ENCODE data around the gene FBN1. TPM values are rescaled to one million over a fixed set of nuclear protein-coding genes. Genes with fewer than 3 reads are reported as not detected.

Gene FBN1
- total RNA-seq, 1 donor from 2014 or later: 54.0 TPM

- Mint-ChIP-seq H3K4me1 (ENCODE audit: unreplicated experiment) (no peaks in the 10 kb centered on the region), H3K9me3 (ENCODE audit: unreplicated experiment) (peaks cover 5% of the 10 kb centered on the region), H3K27ac (ENCODE audit: unreplicated experiment) (no peak overlapping the region), H3K4me3 (ENCODE audit: unreplicated experiment) (no peak overlapping the region), H3K27me3 (ENCODE audit: unreplicated experiment) (peaks cover 3% of the 10 kb centered on the region), H3K36me3 (ENCODE audit: low read depth, unreplicated experiment) (peaks cover 4% of the 10 kb centered on the region)
- DNase-seq (ENCODE audit: low spot score): no peak
- no peak for TF ChIP-seq CTCF (IDR thresholded peaks at IDR 0.05; ENCODE audit: unreplicated experiment)
Measured at GRCh38 chr15:48374472-48374871, 271.0 kb downstream of the FBN1 start.

GRCh38 chr15:48373821-48374451 is 271.6 kb downstream of the FBN1 start:
- Mint-ChIP-seq H3K27me3 (ENCODE audit: unreplicated experiment) (peaks cover 3% of the 10 kb centered on the region), H3K27ac (ENCODE audit: unreplicated experiment) (no peak overlapping the region), H3K4me3 (ENCODE audit: unreplicated experiment) (no peak overlapping the region), H3K4me1 (ENCODE audit: unreplicated experiment) (no peaks in the 10 kb centered on the region), H3K9me3 (ENCODE audit: unreplicated experiment) (peaks cover 5% of the 10 kb centered on the region), H3K36me3 (ENCODE audit: low read depth, unreplicated experiment) (peaks cover 4% of the 10 kb centered on the region)
- DNase-seq (ENCODE audit: low spot score): no peak
- no peak for TF ChIP-seq CTCF (IDR thresholded peaks at IDR 0.05; ENCODE audit: unreplicated experiment)

- Mint-ChIP-seq H3K4me1 (ENCODE audit: unreplicated experiment) (no peaks in the 10 kb centered on the region), H3K9me3 (ENCODE audit: unreplicated experiment) (no peaks in the 10 kb centered on the region), H3K27me3 (ENCODE audit: unreplicated experiment) (peaks cover 3% of the 10 kb centered on the region), H3K36me3 (ENCODE audit: low read depth, unreplicated experiment) (no peaks in the 10 kb centered on the region), H3K4me3 (ENCODE audit: unreplicated experiment) (no peak overlapping the region), H3K27ac (ENCODE audit: unreplicated experiment) (no peak overlapping the region)
- no peak for DNase-seq (ENCODE audit: low spot score)
- TF ChIP-seq CTCF (IDR thresholded peaks at IDR 0.05; ENCODE audit: unreplicated experiment): no peak
Measured at GRCh38 chr15:48371961-48372360, 273.5 kb downstream of the FBN1 start.

GRCh38 chr15:48371550-48371949 is 274.0 kb downstream of the FBN1 start:
- Mint-ChIP-seq H3K27me3 (ENCODE audit: unreplicated experiment) (peaks cover 3% of the 10 kb centered on the region), H3K9me3 (ENCODE audit: unreplicated experiment) (no peaks in the 10 kb centered on the region), H3K4me1 (ENCODE audit: unreplicated experiment) (no peaks in the 10 kb centered on the region), H3K36me3 (ENCODE audit: low read depth, unreplicated experiment) (no peaks in the 10 kb centered on the region), H3K4me3 (ENCODE audit: unreplicated experiment) (no peak overlapping the region), H3K27ac (ENCODE audit: unreplicated experiment) (no peak overlapping the region)
- no peak for DNase-seq (ENCODE audit: low spot score)
- no peak for TF ChIP-seq CTCF (IDR thresholded peaks at IDR 0.05; ENCODE audit: unreplicated experiment)

- H3K36me3 Mint-ChIP-seq (ENCODE audit: low read depth, unreplicated experiment): no peaks in the 10 kb centered on the region
- peaks cover 3% of the 10 kb centered on the region for H3K27me3 Mint-ChIP-seq (ENCODE audit: unreplicated experiment)
- no peak overlapping the region for H3K27ac Mint-ChIP-seq (ENCODE audit: unreplicated experiment)
- H3K4me3 Mint-ChIP-seq (ENCODE audit: unreplicated experiment): no peak overlapping the region
- TF ChIP-seq CTCF (IDR thresholded peaks at IDR 0.05; ENCODE audit: unreplicated experiment): no peak
- no peaks in the 10 kb centered on the region for H3K4me1 Mint-ChIP-seq (ENCODE audit: unreplicated experiment)
- no peaks in the 10 kb centered on the region for H3K9me3 Mint-ChIP-seq (ENCODE audit: unreplicated experiment)
- no peak for DNase-seq (ENCODE audit: low spot score)
Measured at GRCh38 chr15:48370460-48370859, 275.0 kb downstream of the FBN1 start.
